Bone marrow (tissue), 2 donors: ENCODE measurements around the gene C1orf167.

Experiments used
- DNase-seq, 2 donors: peaks; one replicate each; lab custom pipeline; 2025; lab: John Stamatoyannopoulos, UW

The C1orf167 gene

GRCh38 chr1:11735854-11736745, 25.9 kb upstream of the C1orf167 start, which contains the start of gene AGTRAP:
AGTRAP (plus strand) TSS chr1:11736136; CDS start chr1:11736209, 73 bp downstream.
- peak; percentile 41 to 90 for DNase-seq

- DNase-seq = peak; percentile 32 to 90
Measured at GRCh38 chr1:11736746-11737639, 25.0 kb upstream of the C1orf167 start.

GRCh38 chr1:11738096-11738495, 23.9 kb upstream of the C1orf167 start:
- DNase-seq = no peak

GRCh38 chr1:11738783-11739182, 23.2 kb upstream of the C1orf167 start:
- DNase-seq = no peak

- peak in 1 of 2 donors; percentile 43 for DNase-seq
Measured at GRCh38 chr1:11740258-11741192, 21.5 kb upstream of the C1orf167 start.

GRCh38 chr1:11741482-11741881, 20.5 kb upstream of the C1orf167 start:
- no peak for DNase-seq

GRCh38 chr1:11741919-11742558, 20.0 kb upstream of the C1orf167 start:
- no peak for DNase-seq

GRCh38 chr1:11744287-11744686, 17.7 kb upstream of the C1orf167 start:
- no peak for DNase-seq

GRCh38 chr1:11746092-11746491, 15.9 kb upstream of the C1orf167 start:
- no peak for DNase-seq

DNA sequence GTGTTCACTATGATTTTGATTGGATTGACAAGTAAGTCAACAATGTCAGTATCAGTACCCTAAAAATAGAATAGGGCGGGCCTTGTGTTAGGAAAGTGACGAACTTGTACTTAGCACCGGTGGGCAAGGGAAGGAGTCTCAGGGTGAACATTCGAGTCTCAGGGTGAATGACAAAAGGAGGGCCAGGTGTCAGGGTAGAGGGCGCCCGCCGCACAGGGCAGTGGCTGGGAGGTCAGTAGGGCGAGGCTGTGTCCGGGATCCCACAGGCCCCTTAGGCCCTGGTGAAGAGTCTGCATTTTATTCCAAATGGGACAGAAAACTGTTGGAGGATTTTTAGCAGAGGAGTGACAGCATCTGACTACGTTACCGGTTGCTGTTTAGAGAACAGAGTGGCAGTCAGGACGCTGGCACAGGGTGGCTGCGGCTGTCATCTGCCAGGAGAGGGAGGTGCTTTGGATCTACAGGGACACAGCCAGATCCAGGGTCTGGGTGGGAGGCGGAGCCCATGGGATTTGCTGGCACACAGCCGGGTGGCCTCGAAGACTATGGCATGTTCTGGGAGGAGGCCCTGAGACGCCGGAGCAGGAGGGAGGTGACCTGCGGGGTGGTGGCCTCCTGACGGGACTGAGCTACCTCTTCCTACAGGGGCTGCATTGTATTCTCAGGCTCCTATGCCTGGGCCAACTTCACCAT, 15.1 kb upstream of the C1orf167 start:
- no peak for DNase-seq

- no peak for DNase-seq
Measured at GRCh38 chr1:11748294-11749202, 13.4 kb upstream of the C1orf167 start.

GRCh38 chr1:11749203-11749689, 12.7 kb upstream of the C1orf167 start:
- peak in 1 of 2 donors; percentile 23 for DNase-seq

GRCh38 chr1:11749996-11750395, 12.0 kb upstream of the C1orf167 start:
- DNase-seq = no peak

DNA sequence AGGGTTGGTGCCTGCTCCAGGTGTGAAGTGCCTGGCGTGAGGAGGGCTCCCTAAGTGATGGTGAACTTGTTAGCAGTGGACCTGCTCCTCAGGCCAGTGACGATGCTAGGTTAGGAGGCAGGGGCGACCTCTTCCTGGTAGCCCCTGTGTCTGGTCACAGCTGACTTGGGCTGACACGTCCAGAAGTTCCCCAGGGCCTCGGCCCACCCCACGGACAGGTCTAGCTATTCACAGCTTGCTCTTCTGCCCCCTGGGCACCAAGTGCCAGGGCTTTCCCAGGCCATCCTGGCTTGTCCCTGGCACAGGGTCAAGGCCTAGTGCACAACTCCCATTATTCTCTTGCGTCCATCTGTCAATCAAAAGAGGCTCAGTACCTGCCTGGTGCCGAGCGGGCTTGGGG, 10.9 kb upstream of the C1orf167 start:
- DNase-seq = no peak

- no peak for DNase-seq
Measured at GRCh38 chr1:11752359-11753088, 9.5 kb upstream of the C1orf167 start.

GRCh38 chr1:11753555-11754208, 8.3 kb upstream of the C1orf167 start:
- DNase-seq = no peak

DNA sequence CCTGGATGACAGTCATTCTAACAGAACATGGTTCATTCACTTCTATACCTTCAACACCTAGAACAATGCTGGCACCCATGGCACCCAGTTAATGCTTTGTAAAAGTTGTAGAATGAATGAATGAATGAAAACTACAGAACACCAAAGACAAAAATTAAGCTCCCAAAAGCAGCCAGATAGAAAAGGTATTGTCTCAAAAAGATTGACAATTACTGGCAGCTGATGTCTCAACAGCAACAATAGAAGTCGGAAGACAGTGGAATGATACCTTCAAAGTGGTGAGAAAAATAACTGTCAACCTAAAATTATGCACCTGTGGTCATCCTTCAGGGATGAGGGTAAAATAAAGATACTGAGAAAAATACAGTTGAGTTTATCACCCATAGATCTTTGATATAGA, 4.9 kb upstream of the C1orf167 start:
- DNase-seq = no peak

DNA sequence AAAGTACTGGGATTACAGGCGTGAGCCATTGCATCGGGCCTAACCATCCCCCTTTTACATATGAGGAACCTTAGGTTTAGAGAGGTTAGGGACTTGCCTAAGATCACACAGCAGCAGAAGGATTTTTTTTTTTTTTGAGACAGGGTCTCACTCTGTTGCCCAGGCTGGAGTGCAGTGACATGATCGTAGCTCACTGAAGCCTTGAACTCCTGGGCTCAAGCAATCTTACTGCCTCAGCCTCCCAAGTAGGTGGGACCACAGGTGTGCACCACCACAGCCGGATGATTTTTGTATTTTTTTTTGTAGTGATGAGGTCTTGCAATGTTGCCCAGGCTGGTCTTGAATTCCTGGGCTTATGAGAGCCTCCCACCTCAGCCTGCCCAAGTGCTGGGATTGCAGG, 2.2 kb upstream of the C1orf167 start:
- no peak for DNase-seq
